HG03354 (cell line): ENCODE measurements around the gene SHISA7.

Experiments used
- ATAC-seq: cut with Tn5 transposase; IDR thresholded peaks from one replicate; pipeline ENCODE4 v1.9.1; 2021; ENCODE audit warnings: mild to moderate bottlenecking; ENCODE audit not compliant: unreplicated experiment, poor library complexity, severe bottlenecking

The SHISA7 gene

DNA sequence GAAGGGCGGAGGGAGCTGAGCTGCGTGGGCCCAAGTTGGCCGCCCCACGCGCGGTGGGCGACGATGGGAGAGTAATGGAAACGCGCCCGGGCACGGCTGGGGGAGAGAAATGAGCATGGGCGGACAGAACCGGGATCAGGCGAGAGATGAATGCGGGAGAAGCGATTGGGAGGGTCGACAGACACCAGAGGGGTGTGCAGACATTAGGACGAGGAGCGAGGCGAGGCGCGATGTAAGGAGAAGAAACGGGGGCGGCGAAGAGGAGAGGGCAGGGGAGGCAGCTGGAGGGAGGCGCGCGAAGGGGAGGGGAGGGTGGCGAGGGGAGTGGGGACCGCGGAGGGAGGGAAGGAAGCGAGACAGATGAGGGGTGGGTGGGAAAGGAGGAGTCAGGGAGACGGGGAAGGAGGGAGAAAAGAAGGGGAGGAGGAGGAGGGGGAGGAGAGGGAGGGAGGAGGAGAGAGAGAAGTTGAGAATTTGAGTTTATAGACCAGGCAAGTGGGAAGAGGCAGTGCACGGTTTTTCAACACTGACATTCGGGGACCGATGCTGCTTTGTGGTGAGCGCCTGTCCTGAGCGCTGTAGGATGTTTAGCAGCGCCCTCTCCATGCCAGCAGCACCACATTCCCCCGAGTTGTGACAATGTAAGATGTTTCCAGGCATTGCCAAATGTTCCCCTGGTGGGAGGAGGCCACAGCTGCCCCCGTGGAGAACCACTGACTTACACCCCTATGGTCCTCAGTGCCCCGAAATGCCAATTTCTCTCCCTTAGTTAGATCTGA is at the start of gene SHISA7:
Gene SHISA7 (minus strand): TSS at position 256 of the 779 bp plus-strand sequence. CDS start 437 bp downstream, outside the sequence.
- ATAC-seq: no peak

DNA sequence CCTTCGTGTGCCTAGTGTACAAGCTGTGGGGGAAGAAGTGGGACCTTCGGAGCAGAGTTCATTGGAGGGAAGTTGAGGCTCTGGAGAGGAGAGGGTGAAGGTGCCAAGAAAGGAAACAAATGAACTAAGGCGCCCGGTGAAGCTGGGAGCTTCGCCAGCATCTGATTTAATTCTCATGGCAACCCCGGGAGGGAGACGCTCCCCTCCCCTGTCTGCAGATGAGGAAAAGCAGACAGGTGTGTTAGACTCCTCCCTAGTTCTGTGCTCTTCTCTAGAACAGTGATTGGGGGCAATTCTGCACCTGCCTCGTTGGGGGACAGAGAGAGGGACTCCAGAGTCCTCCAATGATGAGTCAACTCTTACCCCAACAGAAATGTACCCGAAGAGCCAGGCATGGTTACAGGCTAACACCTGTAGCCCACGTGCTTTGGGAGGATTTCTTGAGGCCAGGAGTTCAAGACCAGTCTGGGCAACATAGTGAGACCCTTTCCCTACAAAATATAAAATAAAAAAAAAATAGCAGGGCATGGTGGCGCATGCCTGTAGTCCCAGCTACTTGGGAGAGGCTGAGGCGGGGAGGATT is 49.4 kb upstream of the SHISA7 start:
- ATAC-seq: no peak

DNA sequence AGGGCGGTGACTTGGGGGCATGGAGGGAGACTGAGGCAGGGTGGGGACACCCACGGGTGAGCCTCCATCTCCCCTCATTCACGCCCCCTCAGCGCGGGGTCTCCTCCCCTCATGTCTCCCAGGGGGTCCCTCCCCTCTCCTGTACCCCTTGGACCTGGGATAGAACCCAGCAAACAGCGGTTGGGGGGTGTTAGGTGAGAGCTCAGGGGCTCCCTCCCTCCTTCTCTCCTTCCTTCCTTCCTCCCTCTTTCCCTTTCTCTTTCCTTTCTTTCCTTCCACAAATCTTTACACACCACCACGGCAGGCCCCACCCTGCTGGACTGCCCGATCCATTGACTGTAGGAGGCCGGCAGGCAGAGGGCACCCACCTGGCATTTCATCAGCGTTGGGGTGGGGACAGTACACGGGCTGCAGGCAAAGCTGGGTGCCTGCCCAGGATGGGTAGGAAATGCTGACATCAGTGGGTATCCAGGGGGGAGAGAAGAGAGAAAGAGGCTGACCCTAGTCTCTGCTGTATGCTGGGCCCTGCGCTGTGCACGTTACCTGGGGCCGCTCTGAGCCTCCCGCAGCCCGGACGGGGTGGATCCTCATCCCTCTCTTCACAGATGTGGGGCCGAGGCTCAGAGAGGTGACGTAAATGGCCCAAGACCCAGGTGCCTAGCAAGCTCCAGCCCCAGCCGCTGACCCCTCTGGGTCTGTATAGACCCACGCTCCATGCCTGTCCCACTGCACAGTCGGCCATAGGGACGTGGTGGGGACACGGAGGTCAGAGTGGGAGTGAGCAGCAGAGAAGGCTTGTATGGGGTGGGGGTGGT is 48.7 kb upstream of the SHISA7 start:
- no peak for ATAC-seq

DNA sequence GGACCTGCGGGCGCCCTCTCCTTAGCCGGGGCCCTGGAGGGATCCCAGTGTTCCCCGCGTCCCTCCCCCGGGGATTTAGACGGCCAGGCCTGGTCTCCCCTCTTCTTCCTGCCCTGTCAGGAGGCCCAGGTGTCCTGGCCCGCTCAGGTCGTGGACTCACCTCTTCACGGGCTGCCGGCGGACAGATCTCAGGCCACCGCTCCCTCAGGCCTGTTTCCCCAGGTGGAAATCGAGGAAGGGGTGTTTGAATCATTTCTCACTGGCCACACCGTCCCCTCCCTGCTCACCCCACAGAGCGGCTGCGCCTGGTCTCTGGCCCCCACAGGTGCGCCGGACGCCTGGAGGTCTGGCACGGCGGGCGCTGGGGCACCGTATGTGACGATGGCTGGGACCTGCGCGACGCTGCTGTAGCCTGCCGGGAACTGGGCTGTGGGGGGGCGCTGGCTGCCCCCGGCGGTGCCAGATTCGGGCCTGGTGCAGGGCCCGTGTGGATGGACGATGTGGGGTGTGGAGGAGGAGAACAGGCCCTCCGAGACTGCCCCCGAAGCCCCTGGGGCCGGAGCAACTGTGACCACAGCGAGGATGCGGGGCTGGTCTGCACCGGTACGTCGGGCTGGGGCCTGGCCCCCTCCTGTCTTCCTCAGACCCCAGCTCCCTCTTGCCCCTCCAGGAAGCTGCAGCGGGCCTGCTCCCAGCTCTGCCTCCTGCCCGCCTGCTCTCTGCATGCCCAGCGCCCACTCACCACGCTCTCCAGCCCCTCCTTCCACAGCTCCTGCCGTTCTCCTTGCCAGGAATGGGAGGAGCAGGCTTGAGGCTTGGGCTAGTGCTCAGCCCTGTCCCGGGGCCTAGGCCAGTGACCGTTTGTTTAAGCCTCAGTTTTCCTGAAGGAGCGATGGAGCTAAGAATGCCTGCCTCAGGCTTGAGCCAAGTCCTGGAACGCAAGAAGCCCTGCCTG is 47.7 kb upstream of the SHISA7 start:
- ATAC-seq: no peak

DNA sequence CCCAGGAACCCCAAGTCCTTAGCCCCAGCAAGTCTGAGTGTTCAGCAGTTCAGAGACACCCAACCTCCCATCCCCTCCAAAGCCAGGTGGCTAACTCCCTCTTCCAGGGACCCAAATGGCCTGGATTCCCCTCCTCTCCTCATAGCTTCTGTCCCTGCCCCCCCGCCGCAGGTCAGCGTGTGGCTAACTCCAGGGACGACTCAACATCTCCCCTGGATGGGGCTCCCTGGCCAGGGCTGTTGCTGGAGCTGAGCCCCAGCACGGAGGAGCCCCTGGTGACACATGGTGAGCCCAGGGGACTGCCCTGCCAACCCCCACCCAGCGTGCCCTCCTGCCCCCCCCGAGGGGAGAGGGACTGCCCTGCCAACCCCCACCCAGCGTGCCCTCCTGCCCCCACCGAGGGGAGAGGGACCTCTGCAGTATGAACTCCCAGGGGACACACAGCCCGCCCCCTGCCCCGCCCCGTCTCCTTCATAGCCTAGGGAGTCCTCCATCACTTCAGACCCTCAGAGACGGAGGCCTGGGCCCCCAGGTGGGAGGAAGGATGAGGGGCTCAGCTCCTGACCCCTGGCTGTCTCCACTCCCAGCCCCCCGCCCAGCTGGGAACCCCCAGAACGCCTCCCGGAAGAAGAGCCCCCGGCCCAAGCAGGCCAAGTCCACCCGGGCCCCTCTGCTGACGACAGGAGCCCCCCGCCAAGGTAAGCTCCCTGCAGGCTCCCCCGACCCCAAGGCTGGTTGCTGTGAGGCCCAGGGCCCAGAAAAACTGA is 46.8 kb upstream of the SHISA7 start:
- no peak for ATAC-seq

DNA sequence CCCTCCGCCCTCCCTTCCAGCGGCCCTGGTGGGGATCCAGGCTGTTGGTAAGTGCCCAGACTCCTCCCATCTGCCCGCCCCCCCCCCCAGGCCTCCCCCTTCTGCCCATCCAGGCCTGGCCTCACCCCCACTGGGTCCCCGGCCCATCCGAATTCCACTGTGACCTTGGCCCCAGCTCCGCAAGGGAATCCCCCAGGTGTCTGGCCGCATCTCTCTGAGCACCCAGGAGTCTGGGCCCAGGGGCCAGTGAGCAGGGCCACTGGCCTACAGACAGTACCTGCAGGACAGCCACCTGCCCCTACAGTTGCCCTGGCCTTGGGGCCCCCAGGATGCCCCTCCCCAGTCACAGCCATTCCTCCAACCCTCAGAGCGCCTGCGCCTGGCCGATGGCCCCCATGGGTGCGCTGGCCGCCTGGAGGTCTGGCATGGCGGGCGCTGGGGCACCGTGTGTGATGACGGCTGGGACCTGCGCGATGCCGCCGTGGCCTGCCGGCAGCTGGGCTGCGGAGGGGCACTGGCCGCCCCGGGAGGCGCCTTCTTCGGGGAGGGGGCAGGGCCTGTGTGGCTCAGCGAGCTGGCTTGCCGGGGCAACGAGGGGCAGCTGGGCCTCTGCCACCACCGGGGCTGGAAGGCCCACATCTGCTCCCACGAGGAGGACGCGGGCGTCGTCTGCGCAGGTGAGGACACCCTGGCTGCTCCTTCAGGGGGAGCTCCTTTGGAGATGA is 46.0 kb upstream of the SHISA7 start:
- ATAC-seq: no peak

DNA sequence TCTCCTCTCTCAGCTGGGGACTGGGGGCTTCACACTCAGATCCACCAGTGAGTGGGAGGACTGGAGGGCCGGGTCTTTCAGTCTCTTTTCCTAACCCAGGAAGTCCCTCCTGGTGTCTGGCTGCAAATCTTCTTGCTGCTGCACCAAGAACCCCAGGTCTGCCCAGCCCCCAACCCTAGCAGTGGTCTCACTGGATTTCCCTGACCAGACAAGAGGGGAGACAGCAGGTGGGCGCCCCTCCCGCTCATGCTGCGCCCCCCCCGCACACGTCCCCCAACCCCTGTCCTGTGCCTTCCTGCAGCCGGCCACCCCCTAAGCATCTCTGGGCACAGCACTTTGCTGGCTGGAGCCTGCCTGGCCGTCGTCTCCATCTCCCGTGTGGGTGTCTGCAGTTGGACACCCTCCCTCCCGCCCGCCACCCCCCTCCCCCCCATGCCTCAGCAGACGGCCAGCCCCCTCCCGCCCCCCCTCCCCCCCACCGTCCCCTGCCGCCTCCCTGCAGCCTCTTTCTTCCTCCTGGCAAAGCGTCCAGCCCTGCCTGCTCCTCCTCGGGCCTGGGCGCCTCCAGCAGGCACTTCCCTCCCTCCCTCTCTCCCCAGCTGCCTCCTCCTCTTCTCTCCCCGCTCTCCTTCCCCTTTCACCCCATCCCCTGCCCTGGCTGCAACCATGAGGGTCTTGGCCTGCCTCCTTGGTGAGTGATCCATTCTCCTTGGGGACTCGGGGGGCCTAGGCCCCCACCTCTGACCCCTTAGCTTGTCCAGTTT is 45.0 kb upstream of the SHISA7 start, which contains the start of gene SSC5D:
Gene SSC5D (plus strand): TSS at position 513 of the 764 bp plus-strand sequence. CDS start 154 bp downstream, at position 667.
- ATAC-seq: no peak

DNA sequence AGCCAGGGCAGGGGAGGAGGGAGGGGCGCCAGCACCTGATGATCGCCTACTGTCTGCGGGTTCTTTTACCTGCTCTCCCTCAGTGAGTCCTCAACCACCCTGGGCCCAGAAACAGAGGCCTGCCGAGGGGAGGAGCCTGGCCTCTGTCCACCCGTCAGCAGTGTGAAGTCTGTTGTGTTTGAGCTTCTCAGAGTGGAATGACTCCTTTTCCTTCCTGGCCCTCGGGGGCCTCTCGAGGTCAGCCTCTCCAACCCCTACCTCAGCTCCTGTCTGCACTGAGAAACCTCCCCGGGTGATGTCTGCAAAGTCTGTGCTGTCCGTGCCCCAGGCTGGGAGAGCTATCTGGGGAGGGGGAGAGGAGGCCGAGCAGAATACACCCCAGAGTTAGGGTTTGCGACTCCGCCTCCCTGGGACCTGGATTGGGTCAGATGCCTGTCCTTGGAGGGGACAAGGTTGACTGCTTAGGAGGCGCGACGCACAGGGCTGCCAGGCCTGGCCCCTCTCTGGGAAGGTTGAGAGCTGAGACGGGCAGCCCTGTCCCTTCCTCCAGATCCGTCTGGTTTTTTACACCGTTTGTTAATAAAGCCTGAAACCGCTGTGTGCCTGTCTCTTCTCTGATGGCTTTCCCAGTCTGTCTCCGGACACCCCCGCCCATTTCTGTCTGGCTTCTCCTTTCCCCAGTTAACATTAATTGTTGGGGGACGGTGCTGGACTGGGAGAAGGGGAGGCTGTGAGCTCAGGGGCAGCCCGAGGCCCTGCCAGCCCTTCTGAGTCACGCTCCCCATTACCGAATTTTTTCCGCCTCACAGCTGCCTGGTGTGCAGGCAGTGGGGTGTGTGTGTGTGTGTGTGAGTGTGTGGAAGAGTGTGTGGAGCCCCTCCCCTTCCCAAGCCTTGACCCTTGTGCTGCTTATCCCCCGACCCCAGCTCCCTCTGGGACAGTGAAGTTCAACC is 44.1 kb upstream of the SHISA7 start:
- ATAC-seq: no peak

DNA sequence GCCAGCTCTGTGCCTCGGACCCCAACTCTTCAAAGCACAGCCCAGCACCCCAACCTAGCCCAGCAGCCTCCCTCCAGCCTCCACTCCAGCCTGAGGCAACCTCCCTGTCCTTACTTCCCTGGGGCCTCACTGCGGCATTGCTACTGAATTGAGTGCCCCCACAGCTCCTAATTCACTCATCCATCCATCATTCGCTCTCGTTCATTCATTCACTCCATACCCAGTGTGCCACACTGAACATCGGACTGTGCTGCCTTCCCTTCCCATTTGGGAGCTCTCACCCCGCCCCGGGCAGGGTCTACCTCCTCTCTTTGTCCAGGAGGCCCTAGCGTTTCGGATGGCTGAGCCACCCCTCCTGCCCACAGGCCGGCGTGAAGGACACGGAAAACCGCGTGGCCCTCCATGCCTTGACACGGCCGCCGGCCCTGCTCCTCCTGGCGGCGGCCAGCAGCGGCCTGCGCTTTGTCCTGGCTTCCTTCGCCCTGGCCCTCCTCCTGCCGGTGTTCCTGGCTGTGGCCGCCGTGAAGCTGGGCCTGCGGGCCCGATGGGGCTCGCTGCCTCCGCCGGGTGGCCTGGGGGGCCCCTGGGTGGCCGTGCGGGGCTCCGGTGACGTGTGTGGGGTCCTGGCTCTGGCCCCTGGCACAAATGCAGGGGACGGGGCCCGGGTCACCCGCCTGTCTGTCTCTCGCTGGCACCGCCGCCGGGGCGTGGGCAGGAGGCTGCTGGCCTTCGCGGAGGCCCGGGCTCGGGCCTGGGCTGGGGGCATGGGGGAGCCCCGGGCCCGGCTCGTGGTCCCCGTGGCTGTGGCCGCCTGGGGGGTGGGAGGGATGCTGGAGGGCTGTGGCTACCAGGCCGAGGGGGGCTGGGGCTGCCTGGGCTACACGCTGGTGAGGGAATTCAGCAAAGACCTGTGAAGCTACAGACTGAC is 43.2 kb upstream of the SHISA7 start:
- ATAC-seq: no peak

DNA sequence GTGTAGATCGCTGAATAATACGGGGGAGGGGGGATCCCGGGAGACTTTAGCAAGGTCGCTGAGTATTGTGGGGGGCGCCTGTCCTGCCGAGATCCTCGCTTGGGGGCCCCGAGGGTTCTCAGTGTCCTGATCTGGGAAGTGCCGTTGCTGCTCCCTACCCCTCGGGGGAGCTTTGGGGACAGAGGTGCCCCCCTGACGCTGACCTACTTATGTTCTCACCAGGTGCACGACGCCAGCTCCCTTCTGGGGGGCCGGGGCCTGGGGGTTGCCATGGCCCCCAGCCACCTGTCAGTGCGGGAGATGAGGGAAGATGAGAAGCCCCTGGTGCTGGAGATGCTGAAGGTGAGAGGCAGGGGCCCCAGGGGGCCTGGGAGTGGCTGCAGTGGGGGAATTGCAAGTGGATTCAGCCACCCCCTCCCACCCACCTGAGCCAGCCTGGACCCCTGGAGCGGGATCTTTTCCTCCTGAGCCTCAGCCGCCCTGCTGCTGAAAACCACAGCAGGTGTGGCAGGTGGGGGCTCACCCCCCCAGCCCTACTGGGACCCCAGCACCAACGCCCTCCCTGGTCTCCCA is 42.4 kb upstream of the SHISA7 start:
- no peak for ATAC-seq

DNA sequence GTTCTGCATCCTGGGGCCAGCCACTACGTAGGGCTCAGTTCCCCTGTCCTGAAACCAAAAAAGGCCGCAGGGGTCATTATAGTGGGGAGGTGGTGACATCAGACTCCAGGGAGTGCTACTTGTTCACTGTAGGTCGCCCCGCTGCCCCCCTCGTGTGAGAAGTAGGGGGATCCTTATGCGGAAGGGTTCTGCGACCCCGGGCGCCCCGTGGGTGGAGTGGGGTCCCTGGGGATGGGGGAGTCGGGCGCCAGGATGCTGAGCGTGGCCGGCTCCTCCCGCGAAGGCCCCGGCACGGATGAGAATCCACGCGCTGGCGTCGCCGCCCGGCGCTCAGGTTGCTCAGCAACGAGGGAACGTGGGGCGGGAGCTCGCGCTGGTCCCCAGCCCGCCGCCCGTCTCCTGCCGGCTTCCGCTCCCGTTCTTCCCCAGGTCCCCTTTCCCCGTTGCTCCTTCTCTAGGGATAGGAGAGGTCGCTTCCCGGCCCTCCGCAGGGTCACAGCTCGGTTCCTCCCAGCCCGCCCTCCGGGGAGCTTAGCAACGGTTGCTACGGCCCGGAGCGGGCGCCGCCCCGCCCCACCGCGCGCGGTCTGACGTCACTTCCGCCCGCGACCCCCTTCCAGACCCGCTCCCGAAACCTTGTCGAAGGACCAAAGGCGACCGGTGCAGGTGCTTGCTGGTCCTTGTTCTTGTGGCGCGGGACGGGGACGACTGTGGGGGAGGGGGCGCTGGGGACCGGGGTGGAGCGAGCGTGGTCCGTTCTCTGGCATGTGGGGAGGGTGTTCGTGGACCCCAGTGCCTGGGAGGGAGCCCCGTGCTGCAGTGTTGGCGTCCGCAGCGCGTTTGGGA is 41.7 kb upstream of the SHISA7 start, which contains the start of gene NAT14:
Gene NAT14 (plus strand): TSS at position 596 of the 846 bp plus-strand sequence. CDS start 521 bp downstream, outside the sequence.
- ATAC-seq: peak; percentile 70

DNA sequence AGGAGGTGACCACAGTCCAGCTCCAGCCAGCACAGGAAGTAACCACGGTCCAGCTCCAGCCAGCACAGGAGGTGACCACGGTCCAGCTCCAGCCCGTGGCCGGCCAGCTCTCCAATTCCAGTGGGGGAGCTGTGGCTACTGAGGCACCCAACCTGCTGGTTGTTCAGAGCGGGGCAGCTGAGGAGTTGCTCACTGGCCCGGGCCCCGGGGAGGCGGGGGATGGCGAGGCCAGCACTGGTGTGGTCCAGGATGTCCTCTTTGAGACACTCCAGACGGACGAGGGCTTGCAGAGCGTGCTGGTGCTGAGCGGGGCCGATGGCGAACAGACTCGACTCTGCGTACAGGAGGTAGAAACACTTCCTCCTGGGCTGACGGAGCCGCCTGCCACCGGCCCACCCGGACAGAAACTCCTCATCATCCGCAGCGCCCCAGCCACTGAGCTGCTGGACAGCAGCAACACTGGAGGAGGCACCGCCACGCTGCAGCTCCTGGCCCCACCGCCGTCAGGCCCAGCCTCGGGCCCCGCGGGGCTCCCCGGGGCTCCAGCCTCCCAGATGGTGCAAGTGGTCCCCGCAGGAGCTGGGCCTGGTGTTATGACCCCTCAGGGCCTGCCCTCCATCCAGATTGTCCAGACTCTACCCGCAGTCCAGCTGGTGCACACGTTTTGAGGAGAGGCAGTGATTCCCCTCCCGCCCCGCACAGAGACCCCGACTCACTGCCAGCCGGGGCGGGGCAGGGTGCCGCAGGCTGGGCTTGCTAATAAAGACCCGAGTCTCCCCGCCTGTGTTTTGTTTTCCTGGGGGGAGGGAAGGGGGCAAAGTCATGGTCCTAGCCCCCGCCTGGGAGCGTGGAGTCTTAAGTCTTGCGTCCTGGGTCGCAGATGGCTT is 40.8 kb upstream of the SHISA7 start:
- no peak for ATAC-seq
